OCI-LY7 (cell line): ENCODE data around the gene MESD. TPM values are rescaled to one million over a fixed set of nuclear protein-coding genes. Genes with fewer than 3 reads are reported as not detected.

ENCODE experiments used
- BruUV-seq: library from RNA; stranded (reverse); fragments of 400-500 nt; replicated peaks from 2 replicates; lab custom pipeline; 2021; lab: Mats Ljungman, UMichigan
- CTCF ChIA-PET: fragments of 300-600 bp; sonication (Branson Sonifier 250); formaldehyde crosslinking; loops from one replicate; lab custom pipeline; 2022; ENCODE audit warnings: antibody characterized with exemption; ENCODE audit not compliant: unreplicated experiment; lab: Charles Lee
- POLR2A ChIA-PET: fragments of 300-600 bp; sonication (Branson Sonifier 250); formaldehyde crosslinking; loops from one replicate; lab custom pipeline; 2022; ENCODE audit warnings: antibody characterized with exemption; lab: Charles Lee
- DNase-seq: peaks from one replicate; pipeline ENCODE4 v3.0.0-alpha.2; 2015; ENCODE audit warnings: low spot score
- H2AFZ ChIP-seq: fragments of 200-600 bp; sonication (generic), shearing (Covaris generic); 2 replicates; pipeline ENCODE4 v1.6.1; 2014; ENCODE audit warnings: mild to moderate bottlenecking, antibody characterized with exemption, low read length, moderate library complexity
- H3K27ac ChIP-seq: fragments of 200-600 bp; sonication (generic); 2 replicates; pipeline ENCODE4 v1.5.1; 2014; ENCODE audit warnings: mixed run types, low read depth, mild to moderate bottlenecking, moderate library complexity, low read length, inconsistent platforms; ENCODE audit not compliant: poor library complexity, severe bottlenecking
- H3K36me3 ChIP-seq: fragments of 200-600 bp; sonication (generic); 2 replicates; pipeline ENCODE4 v1.6.1; 2014; ENCODE audit warnings: mild to moderate bottlenecking, antibody characterized with exemption, low read length, moderate library complexity, mixed read lengths; ENCODE audit not compliant: insufficient read depth
- H3K4me1 ChIP-seq: fragments of 200-600 bp; sonication (generic); 2 replicates; pipeline ENCODE4 v1.5.1; 2014; ENCODE audit warnings: mild to moderate bottlenecking, low read length; ENCODE audit not compliant: insufficient read depth, poor library complexity, severe bottlenecking
- H3K4me2 ChIP-seq: fragments of 200-600 bp; sonication (generic); 2 replicates; pipeline ENCODE4 v1.6.1; 2014; ENCODE audit warnings: mild to moderate bottlenecking, low read length
- H3K4me3 ChIP-seq: fragments of 200-600 bp; sonication (generic); 2 replicates; pipeline ENCODE4 v1.5.1; 2014; ENCODE audit warnings: mild to moderate bottlenecking, low read depth, low read length; ENCODE audit not compliant: poor library complexity, severe bottlenecking
- H3K79me2 ChIP-seq: fragments of 200-600 bp; sonication (generic); 2 replicates; pipeline ENCODE4 v1.6.1; 2016; ENCODE audit warnings: low read depth, mild to moderate bottlenecking, low read length, moderate library complexity, mixed read lengths; ENCODE audit not compliant: insufficient read depth
- H3K9me2 ChIP-seq: fragments of 200-600 bp; sonication (generic); 2 replicates; pipeline ENCODE4 v1.6.1; 2016; ENCODE audit warnings: mild to moderate bottlenecking, low read length, mixed read lengths; ENCODE audit not compliant: insufficient read depth
- H3K9me3 ChIP-seq: fragments of 200-600 bp; sonication (generic); 2 replicates; pipeline ENCODE4 v1.6.1; 2014; ENCODE audit warnings: mild to moderate bottlenecking, mixed run types, low read length, mixed read lengths
- H4K20me1 ChIP-seq: fragments of 200-600 bp; sonication (generic); 2 replicates; pipeline ENCODE4 v1.6.1; 2014; ENCODE audit warnings: mild to moderate bottlenecking, antibody characterized with exemption, low read length, moderate library complexity, mixed read lengths; ENCODE audit not compliant: insufficient read depth
- CTCF ChIP-seq: fragments of 200-600 bp; sonication (generic); conservative IDR thresholded peaks from 2 replicates; pipeline ENCODE4 v1.5.1; 2014; ENCODE audit warnings: mild to moderate bottlenecking, antibody characterized with exemption, low read length, moderate library complexity, mixed read lengths
- EZH2phosphoT487 ChIP-seq: fragments of 200-600 bp; sonication (generic); IDR thresholded peaks from 2 replicates; pipeline ENCODE4 v1.6.1; 2018; ENCODE audit warnings: low read depth, borderline replicate concordance, mild to moderate bottlenecking, mixed run types, antibody characterized with exemption, low read length, moderate library complexity, mixed read lengths
- intact Hi-C: fragments of 100-400 bp; cut with micrococcal nuclease; formaldehyde crosslinking; loops from one replicate; pipeline ENCODE4 v1.10.0; 2022; ENCODE audit not compliant: unreplicated experiment
- total RNA-seq, 2 experiments: library from RNA; depleted of rRNA in 1 of 2; stranded (reverse); fragments of >200 nt in 1 of 2; shearing (Covaris generic) in 1 of 2; gene quantifications; 2 replicates each; pipeline ENCODE4 v1.2.3, GENCODE V29; 2014 to 2022

MESD gene
- total RNA-seq, 2 experiments from 2014 or later, result 17.3 to 27.7 TPM

GRCh38 chr15:80992006-80992405, 2.4 kb upstream of the MESD start:
- Histone ChIP-seq H4K20me1 (peaks cover 11% of the 10 kb centered on the region; the same call in 1 of the 2 replicates), H3K4me1 (peaks cover 33% of the 10 kb centered on the region), H3K9me3 (no peaks in the 10 kb centered on the region), H3K9me2 (no peaks in the 10 kb centered on the region), H3K27ac (no peak overlapping the region), H3K36me3 (no peaks in the 10 kb centered on the region), H3K4me2 (no peak overlapping the region), H2AFZ (peak overlapping the region; percentile 97; the same call in 1 of the 2 replicates), H3K4me3 (no peak overlapping the region), H3K79me2 (peaks cover 22% of the 10 kb centered on the region)
- ChIA-PET POLR2A (interaction anchor here (1.0 to 2.8 kb wide), 3 partner anchors 9 to 12 kb away, joined by 5 to 24 read pairs (median 6); partner anchors contain the start of gene TLNRD1), CTCF (interaction anchor here (0.8 kb wide), 1 partner anchor 274 kb away, joined by 3 read pairs; no protein-coding TSS in a partner anchor)
- intact Hi-C loops, result no loop called here
- no TSS peak for BruUV-seq
- TF ChIP-seq EZH2phosphoT487, result no peak
- no peak for TF ChIP-seq CTCF
- DNase-seq, result no peak

- Histone ChIP-seq H3K27ac (peak overlapping the region; percentile 47), H3K4me3 (peak overlapping the region; percentile 15), H3K36me3 (peaks cover 3% of the 10 kb centered on the region; the same call in 1 of the 2 replicates), H3K9me3 (no peaks in the 10 kb centered on the region), H3K9me2 (no peaks in the 10 kb centered on the region), H4K20me1 (peaks cover 13% of the 10 kb centered on the region; the same call in 1 of the 2 replicates), H3K4me2 (peak overlapping the region; percentile 92), H3K4me1 (peaks cover 38% of the 10 kb centered on the region), H3K79me2 (peaks cover 28% of the 10 kb centered on the region), H2AFZ (peak overlapping the region; percentile 97; the same call in 1 of the 2 replicates)
- intact Hi-C loops, result no loop called here
- BruUV-seq, result no TSS peak
- no peak for TF ChIP-seq EZH2phosphoT487
- TF ChIP-seq CTCF, result peak; percentile 61
- ChIA-PET CTCF (interaction anchor here (0.8 kb wide), 1 partner anchor 274 kb away, joined by 3 read pairs; no protein-coding TSS in a partner anchor), POLR2A (interaction anchor here (0.6 to 2.8 kb wide), 5 partner anchors 9 to 299 kb away, joined by 3 to 24 read pairs (median 5); partner anchors contain the start of gene TLNRD1)
- DNase-seq, result peak; percentile 71
Observed at GRCh38 chr15:80991421-80991820, 1.8 kb upstream of the MESD start.

GRCh38 chr15:80990955-80991354, 1.3 kb upstream of the MESD start:
- peak overlapping the region; percentile 92 for H3K4me2 ChIP-seq
- intact Hi-C loops, result no loop called here
- H3K27ac ChIP-seq, result peak overlapping the region; percentile 47
- H3K79me2 ChIP-seq, result peaks cover 33% of the 10 kb centered on the region
- ChIA-PET CTCF (interaction anchor here (1.0 kb wide), 1 partner anchor 275 kb away, joined by 3 read pairs; no protein-coding TSS in a partner anchor), POLR2A (interaction anchor here (0.6 to 2.8 kb wide), 6 partner anchors 8 to 299 kb away, joined by 3 to 24 read pairs (median 4); partner anchors contain the start of gene TLNRD1)
- H3K4me1 ChIP-seq, result peaks cover 38% of the 10 kb centered on the region
- peaks cover 6% of the 10 kb centered on the region; the same call in 1 of the 2 replicates for H3K36me3 ChIP-seq
- no TSS peak for BruUV-seq
- peak overlapping the region; percentile 15 for H3K4me3 ChIP-seq
- H3K9me2 ChIP-seq, result no peaks in the 10 kb centered on the region
- DNase-seq, result no peak
- peak overlapping the region; percentile 97; the same call in 1 of the 2 replicates for H2AFZ ChIP-seq
- no peak for TF ChIP-seq CTCF
- TF ChIP-seq EZH2phosphoT487, result no peak
- peaks cover 13% of the 10 kb centered on the region; the same call in 1 of the 2 replicates for H4K20me1 ChIP-seq
- no peaks in the 10 kb centered on the region for H3K9me3 ChIP-seq
